T-helper 9 cell (primary cell): Measurements from ENCODE around the gene GNAO1.

Experiments used
- DNase-seq: peaks from one replicate; pipeline ENCODE4 v3.0.0-alpha.2; 2020

Gene GNAO1

DNA sequence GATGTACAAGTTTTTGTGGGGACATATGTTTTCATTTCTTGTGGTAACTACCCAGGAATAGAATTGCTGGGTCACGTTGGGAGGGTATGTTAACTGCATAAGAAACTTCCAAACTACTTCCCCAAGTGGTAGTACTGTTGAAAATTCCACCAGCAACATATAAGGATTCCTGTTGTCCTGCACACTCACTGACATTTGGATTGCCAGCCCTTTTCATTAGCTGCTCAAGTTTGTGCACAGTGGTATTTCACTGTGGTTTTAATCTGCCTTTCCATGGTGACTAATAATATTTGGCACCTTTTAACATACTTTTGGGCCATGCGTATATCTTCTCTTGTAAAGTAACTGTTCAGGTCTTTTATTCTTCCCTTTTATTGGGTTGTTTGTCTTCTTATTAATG, 103.3 kb downstream of the GNAO1 start:
- no peak for DNase-seq

DNA sequence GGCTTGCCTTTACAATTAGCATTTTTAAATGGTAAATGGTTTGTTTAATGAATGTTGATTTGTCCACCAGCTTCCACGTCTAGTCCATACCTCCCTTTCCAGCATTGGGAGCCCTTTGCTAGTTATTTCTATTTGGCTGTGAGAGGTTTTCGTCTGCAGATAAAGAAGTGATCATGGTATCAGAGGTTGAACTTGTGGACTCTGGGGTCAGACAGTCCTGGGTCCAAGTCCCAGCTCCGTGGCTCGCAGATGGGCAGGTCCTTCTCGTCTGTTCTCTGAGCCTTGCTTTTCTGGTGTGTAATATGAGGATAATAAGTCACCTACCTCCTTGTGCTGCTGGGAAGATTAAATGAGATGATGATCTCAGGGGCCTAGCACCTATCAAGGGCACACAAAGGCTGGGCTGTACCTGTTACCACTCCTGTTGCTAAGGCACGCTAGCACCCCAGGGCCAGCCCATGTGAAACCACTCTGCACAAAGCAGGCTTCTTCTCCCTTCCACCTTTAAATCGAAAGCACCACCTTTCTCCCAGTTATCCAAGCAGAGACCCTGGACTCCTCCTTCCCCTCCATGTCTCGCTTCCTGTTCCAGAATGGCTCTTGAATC, 103.9 kb downstream of the GNAO1 start:
- DNase-seq, result no peak

DNA sequence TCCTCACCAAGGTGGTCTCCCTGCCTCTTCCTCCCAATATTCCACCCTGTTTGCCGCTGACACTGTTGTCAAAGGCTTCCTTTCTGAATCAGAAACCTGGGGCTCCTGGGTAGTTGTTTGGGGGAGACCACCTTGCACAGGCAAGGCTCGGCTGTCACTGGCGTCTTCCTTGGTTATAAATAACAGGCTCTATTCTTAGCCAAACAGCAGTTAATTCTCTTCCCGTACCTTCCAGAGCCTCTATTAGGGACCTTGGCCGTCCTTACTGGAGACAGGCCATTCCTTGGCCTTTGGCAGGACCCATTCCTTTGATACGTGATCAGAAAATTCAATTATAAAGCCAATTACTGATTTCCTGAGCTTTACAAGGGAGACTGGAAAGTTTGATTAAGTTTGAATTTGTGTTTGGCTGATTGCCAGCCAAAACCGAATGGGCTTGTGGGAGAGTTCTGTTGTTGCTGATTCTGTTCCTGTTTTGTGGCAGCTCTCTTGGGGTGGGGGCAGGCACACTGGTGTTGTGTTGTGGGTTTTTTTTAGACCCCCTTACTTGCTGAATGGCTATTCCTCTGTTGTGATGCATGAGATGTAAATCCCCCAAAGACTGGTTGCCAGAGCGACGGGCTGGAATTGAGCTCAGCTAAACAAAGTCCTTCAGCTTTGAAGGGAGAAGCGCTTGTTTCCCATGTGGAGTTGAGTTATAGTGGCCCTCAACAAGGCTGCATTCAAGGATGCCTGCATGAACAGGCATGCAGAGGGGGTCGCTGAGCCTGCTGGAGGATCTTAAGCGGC, 104.6 kb downstream of the GNAO1 start:
- DNase-seq, result no peak

DNA sequence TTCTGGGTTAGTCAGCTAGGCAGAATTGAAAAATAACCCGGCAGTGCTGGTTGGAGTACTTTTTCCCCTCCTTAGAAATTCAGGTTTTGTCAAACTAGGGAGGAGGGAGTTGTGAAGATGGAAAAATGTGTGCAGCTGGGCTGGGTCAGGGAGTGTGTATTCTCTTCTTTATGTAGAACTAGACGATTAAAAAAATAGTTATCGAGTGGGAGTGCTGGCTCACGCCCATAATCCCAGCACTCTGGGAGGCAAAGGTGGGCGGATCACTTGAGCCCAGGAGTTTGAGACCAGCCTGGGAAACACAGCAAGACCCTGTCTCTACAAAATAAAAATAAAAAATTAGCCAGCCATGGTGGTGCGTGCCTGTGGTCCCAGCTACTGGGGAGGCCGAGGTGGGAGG, 106.4 kb downstream of the GNAO1 start:
- no peak for DNase-seq

DNA sequence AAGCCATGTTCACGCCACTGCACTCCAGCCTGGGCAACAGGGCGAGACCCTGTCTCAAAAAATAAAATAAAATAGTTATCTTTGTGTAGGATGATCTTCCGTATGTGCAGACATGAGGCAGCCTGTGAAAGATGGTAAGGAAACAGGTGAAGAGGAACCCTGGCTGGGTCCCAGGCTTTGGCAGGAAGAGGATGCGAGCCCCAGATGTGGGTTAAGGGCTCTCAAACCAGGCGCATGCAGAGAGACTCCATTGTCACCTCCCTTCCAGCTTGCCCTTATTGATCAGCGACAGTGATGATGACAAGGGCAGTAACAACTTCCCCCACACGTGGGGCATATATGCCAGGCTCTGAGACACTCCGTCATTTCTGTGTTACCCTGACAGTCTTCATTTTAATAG, 106.8 kb downstream of the GNAO1 start:
- DNase-seq, result no peak

DNA sequence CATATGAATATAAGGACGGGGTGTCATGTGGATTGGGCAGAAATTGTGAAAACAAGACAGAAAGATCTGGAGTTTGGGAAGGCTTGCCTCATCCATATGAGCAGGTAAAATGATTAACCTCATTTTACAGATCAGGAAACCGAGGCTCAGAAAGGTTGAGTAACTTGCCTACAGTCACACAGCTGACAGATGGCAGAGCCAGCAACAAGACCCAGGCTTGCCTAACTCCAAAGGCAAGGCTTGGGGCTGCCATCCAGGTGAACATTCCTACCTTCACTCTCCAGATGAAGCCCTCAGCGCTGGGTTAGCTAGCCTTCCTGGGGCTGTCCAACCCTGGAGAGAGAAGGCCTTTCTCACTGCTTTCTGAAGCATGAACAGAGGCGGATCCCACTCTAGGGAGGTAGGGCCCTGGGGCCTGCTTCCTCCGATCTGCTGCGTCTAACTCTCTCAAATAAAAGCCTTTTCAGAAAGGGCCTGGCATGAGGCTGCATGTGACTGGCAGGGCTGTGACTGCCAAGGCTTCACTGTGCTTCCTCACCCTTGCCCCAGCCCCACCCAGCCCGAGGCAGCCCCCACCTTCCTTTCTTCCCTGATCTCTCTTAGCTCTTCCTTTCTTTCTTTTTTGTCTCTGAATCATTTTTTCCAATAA, 107.8 kb downstream of the GNAO1 start:
- DNase-seq, result no peak

DNA sequence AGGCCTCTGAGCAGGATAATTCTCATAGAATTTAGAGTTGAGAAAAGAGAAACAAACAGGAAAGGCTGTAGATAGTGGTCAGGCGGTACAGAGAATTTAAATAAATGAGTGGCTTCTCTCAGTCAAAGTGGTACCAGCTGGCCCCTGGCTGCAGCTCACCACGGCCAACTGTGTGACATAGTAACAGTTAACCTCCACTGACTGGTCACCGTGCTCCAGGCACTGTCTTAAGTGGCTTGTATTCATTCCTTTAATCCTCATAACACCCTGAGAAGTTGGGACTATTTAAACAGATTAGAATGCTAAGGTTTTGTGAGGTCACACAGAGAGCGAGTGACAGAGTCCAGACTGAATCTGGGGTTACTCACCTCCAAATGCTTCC, 108.9 kb downstream of the GNAO1 start:
- DNase-seq, result no peak

DNA sequence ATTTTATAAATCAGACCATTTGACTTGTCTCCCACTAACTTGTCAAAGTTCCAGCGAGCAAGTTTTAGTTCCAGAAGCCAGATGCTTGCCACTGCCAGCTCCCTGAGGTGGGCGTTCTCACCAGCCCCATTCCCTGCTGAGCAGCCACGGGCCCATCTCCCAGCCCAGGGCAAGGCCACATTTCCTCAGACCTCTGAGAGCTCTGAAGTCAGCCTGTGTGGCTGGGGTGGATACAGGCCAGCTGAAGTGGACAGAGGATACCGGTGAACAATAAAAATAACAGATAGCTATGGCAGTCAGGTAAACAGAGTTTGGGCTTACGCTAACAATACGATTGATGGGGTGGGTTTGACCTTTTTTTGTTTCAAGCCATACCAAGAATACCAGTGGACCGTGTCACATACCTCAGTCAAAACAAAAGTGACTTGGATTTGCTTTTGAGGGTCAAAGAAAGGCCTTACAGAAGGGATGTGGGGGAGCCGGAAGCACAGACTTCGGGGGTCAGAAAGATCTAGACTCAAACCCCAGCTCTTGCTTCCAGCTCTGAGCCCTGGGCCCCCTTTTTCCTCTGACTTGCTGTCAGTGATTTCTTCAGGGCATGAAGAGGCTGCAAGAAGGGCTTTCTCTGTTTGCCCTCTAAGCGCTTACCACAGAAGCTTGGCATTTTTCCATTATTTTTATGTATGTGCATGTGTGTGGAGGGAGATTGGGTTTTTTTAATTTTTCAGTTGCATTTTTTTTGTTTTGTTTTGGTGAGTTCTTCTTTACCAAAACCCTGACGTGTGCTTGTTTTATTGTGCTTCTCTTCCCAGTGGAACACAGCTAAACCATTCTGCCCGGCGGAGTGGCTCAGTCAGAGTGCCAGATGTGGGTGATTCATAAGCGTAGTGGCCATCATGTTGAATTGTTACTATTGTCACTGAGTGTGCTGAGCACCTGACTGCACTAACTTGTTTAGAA, 109.9 kb downstream of the GNAO1 start:
- no peak for DNase-seq

DNA sequence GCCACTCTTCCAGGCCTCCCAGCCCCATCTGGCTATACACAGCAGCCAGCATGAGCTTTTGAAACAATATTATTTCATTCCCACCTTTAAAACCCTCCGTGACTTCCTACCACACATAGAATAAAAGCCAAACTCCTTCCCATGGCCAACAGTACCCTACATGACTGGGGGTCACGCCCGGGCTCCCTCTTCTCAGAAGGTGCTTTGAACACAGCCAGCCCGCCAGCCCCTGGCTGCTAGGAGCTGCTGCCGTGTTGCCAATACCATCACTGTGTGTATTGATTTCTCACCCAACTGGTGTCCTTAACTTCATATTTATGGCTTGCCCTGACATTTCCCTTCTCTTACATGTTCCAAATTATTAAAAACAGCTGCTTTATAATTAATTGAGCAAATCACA, 111.2 kb downstream of the GNAO1 start:
- DNase-seq, result no peak

DNA sequence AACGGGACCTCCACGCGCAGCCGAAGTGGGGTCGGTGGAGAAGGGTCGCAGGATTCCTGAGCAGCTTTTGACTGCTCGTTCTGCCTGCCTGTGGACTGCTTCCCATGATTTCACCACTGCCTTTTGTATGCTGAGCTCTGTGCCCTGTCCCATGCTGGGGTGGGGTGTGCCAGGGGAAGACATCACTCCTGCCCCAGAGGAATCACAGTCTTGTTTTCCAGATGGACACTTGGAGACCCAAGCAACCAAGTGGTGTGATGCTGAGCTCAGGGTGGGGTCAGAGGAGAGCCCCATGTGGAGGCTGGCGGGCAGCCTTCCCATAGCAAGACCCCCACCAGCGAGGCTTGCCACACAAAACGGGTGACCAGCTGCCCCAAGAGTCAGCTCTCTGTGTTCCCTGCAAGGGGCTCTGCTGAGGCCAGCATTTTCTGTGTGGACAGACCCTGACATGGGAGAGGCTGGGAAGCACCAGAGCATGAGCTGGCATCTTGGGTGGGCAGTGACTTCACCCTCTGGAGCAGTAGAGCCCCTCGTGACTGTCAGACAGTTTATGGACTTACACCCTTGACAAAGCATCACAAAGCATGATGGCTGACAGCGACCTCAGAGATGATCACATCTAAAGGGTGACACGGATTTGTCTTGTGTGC, 111.9 kb downstream of the GNAO1 start:
- DNase-seq, result no peak

DNA sequence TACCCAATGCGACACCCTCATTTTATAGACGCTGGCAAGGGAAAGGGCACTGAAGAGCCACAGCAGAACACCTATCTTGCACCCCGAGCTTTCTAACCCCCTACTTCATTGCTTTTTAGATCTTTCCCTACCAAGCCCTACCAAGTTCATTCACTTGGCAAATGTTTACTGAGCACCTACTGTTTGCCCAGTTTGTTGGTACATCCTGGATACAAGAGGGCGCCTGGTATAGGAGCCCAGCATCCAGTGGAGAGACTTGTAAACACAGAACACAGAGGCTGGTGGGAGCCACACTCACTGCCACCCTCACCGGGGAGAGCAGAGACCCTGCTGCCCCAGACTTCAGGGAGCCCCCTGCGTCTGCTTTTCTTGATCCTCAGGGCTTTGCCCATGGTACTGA, 112.6 kb downstream of the GNAO1 start:
- no peak for DNase-seq

DNA sequence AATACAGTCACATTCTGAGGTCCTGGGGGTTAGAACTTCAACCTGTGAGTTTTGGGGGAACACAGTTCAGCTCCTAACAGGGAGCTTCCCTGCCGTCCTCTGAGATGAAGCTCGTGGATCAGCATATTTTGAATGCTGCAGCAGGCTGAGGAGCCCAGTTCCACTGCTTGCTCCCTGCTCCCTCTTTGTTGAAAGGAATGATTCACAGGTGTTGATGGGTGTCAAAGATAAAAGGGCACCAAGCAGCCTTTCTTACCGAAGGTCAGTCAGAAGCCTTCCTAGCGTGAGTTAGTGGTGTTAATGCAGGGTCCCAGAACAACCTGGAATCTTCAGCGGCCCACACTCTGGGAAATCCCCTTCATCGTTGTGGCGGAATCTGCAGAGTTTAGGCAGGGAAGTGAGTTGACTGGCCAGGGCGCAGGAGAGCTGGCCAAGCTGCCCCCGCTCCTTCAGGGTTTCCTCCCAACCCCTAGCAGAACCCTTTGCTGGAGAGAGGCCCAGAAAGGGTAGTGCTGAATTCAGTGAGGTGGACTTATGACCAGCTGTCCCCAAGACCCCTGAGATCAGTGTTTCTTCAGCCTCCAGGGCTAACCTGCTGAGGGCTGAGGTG, 114.8 kb downstream of the GNAO1 start:
- no peak for DNase-seq

DNA sequence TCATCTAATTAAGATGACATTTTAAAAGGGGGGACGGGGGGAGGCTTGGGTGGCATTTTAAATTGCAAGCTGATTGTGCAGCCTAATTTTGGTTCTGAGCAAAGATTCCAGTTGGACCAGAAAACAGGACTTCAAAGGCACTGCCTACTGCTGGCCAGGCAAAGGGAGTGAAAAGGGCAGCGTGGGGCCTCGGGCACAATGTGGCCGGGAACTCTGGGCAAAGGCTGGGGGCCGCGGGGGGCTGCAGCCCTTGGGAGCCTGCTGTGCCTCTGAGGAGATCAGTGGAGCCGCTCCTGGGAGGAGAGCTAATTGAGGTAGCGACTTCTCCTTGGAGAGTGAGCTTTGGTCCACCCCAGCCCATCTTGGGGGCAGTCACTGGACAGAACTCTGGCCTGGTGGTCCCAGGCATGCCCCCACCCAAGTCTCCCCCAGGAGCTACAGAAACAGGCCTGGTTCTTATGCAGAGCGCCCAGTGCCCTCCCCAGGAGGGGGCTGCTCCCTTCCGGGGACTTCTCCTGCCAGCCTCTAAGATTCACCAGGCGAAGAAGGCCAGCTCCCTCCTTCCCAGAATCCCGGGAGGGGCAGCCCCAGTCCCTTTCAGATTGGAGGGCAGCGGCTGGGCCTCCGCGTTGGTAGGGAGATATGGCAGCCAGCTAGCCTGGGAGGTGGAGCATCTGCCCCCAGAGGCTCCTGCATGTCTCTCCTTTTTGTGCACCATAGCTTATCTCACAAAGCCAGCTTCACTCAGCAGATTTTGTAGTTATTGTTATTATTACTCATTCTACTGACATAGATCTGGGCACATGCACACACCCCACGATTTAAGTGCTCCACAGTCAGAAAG, 115.6 kb downstream of the GNAO1 start:
- DNase-seq, result no peak

DNA sequence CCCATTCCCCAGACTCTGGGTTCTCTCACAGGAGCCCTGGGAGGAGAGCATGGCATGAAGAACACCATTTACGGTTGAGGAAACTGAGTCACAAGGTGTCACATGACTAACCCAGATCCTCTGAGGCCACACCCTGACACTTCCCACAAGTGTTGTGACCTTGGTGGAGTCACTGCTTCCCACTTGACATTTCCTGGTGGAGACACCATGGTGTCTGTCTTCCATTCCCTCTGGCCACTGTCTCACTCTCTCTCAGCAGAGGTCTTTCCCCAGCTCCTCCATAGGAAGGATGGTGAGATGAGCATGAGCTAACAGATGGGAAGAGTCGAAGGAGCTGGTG, 116.2 kb downstream of the GNAO1 start:
- no peak for DNase-seq

DNA sequence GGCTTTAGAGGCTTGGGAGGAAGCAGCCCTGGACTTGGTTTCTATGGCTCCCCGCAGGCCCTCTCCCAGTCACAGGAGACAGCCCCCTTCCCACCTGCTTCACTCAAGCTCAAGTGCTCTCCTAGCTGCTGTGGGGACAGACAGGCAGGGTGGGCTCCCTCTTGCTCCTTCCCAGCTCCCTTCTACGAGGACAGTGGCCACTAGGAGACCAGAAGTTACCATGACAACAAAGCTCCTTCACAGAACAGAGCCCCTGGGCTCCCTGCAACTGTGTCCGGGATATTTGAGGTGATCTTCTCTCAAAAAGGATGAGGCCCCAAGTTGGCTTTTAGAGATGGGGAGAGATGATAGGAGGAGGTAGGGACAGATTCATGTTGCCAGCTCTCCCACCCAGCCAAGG, 117.7 kb downstream of the GNAO1 start:
- no peak for DNase-seq

DNA sequence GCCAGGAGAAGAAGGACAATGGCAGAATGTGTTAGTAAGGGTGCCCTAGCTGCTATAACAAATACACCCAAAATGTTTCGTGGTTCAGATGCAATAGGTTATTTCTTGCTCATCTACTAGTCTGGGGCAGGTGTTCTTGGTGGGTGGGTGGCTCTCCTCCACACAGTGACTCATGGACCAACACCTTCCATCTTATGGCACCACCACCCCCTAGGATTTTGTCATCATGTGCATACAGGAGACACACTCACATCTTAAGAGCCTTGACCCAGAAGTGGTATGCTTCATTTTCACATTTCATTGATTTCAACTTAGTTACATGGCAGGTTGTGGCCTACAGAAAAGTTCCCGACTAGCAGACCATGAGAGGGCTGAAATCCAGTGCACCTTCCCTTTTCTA, 119.4 kb downstream of the GNAO1 start:
- DNase-seq, result no peak

DNA sequence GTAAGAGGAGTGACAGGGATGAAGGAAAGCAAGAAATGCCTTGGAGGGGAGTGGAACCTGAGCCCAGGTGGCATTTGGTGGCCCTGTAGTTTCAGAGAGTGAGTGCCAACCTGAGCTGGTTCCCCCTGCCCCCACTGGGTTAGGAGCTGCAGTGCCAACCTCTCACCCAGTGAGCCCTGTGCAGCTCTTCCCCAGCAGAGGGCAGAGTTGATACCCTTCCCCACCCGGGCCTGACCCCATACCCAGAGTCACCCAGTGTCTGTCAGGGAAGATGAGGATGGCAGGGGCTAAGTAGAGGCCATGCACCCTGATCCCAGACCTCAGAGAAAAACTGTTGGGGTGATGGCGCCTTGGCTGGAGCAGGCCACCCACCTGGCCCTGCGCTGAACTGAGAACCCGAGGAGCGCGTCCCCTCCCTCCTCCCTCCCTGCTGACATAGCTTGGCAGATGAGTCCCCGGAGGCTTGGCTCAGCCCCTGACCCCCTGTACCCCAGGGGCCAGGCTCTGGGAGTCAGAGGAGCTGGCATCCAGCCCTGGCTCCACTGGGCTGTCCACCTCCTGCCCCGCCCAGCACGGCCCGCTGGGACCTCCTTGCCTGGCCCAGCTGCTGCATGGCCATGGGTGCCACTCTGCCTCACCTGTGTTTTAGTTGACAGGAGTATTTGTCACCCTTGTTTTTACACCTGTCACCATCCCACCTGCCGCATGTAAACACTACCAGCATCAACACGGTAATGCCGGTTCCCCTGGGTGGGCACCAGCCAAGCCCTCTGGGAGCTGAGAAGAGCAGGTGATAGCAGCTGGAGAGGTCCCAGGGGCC, 120.1 kb downstream of the GNAO1 start:
- no peak for DNase-seq

DNA sequence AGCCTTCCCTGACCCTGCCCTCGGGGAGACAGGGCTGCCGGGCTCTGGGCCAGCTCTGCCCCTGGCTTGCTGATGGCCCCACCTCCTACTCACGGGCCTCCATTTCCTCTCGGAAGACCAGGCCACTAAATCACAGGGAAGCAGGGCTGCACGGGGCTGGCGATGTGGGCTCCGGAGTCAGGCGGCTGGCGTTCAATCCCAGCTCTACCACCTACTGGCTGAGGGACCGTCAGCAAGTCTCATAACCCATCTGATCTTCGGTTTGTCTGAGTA, 120.7 kb downstream of the GNAO1 start:
- no peak for DNase-seq

DNA sequence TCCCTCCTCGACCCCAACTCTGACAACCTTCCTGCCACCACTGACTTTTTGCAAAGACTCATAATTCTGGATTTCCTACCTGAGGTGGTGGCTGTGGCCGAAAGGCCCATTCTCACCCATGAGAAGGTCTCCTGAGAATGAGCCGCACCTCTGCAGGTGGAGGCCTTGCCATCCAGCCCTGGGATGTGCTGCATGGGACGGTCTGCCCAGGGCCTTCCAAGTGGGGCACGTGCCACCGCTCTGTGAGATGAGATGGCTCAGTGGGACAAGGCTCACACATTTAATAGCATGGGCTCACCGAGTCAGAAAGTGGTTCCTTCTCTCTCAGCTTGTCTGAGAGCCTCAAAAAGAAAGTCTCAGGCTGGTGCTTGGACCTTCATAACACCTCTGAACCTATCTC, 121.3 kb downstream of the GNAO1 start:
- DNase-seq, result no peak

DNA sequence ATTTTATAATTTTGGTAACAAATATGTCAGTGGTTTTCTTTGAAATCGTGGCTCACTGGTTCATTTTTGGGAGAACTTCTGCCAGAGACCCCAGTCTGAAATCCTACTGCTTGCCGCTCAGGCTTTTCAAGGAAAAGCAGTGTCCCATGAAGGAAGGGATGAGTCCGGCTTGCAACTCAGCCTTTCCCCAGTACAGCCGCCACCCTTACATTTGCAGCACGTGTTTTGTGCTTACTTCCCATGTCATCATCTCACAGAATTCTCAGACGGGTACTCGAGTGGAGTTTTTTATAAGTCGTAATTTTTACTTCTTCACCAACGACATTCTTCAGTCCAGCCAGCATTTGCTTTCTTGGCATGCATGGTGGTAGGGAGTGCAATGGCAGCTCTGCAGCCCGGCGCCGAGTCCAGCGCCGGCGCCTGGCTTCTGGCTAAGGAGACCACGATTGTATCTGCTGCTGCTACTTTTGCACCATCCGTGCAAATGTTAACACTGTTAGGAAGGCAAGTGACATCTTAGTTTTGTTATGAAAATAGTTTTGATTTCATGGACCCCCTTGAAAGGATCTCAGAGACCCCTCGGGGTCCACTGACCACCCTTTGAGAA, 123.1 kb downstream of the GNAO1 start:
- no peak for DNase-seq
